Measurements from ENCODE around the gene KCTD5. TPM values are rescaled to one million over a fixed set of nuclear protein-coding genes. Genes with fewer than 3 reads are reported as not detected.

KCTD5 gene
- total and polyA plus RNA-seq, 2 experiments from 2014 or later, result 31.5 to 32.2 TPM

DNA sequence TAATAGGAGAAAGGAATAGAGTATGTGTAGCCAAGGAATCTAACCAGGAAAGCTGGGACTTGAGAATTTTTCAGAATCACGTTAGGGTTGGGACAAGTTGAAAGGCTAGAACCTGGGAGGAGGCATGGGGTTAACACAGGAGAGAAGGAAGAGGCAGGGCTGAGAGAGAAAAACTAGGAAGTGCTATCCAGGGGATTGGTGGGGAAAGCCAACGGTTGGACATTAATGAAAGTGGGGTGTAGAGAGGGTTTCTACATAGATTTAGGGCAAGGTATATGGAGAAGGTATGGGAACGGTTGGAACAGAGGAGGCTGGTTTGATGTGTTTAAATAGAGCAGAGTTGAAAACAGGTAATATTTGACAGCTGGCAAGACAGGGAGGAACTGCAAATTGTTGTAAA, 72.8 kb downstream of the KCTD5 start:
- WGBS (ENCODE audit: low lambda C conversion rate, missing lambda C conversion rate), result 36% methylated on average over 3 of the region's 3 CpGs
- Histone ChIP-seq H3K9me3 (ENCODE audit: low read depth) (no peaks in the 10 kb centered on the region), H3K9me2 (replicated peaks; ENCODE audit: insufficient read depth) (no peaks in the 10 kb centered on the region), H3K36me3 (replicated peaks; ENCODE audit: insufficient read depth, low read depth) (peaks cover 10% of the 10 kb centered on the region), H3K79me2 (peaks cover 87% of the 10 kb centered on the region), H3K4me3 (peak overlapping the region; percentile 52), H3K4me2 (peak overlapping the region; percentile 95), H2AFZ (no peak overlapping the region), H3K27me3 (no peaks in the 10 kb centered on the region), H4K20me1 (ENCODE audit: insufficient read depth, poor library complexity, severe bottlenecking) (peaks cover 72% of the 10 kb centered on the region), H3K27ac (no peak overlapping the region), H3K4me1 (ENCODE audit: insufficient read depth) (peaks cover 29% of the 10 kb centered on the region)
- no peak for DNase-seq (ENCODE audit: low spot score)
- TF ChIP-seq EZH2phosphoT487 (IDR thresholded peaks at IDR 0.05; ENCODE audit: low read depth, severe bottlenecking, unreplicated experiment) (no peak), EZH2 (IDR thresholded peaks at IDR 0.05; ENCODE audit: borderline replicate concordance) (no peak)
- TF ChIP-seq, protein P1, sequence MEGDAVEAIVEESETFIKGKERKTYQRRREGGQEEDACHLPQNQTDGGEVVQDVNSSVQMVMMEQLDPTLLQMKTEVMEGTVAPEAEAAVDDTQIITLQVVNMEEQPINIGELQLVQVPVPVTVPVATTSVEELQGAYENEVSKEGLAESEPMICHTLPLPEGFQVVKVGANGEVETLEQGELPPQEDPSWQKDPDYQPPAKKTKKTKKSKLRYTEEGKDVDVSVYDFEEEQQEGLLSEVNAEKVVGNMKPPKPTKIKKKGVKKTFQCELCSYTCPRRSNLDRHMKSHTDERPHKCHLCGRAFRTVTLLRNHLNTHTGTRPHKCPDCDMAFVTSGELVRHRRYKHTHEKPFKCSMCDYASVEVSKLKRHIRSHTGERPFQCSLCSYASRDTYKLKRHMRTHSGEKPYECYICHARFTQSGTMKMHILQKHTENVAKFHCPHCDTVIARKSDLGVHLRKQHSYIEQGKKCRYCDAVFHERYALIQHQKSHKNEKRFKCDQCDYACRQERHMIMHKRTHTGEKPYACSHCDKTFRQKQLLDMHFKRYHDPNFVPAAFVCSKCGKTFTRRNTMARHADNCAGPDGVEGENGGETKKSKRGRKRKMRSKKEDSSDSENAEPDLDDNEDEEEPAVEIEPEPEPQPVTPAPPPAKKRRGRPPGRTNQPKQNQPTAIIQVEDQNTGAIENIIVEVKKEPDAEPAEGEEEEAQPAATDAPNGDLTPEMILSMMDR (IDR thresholded peaks at IDR 0.05; ENCODE audit: poor library complexity), result no peak

DNA sequence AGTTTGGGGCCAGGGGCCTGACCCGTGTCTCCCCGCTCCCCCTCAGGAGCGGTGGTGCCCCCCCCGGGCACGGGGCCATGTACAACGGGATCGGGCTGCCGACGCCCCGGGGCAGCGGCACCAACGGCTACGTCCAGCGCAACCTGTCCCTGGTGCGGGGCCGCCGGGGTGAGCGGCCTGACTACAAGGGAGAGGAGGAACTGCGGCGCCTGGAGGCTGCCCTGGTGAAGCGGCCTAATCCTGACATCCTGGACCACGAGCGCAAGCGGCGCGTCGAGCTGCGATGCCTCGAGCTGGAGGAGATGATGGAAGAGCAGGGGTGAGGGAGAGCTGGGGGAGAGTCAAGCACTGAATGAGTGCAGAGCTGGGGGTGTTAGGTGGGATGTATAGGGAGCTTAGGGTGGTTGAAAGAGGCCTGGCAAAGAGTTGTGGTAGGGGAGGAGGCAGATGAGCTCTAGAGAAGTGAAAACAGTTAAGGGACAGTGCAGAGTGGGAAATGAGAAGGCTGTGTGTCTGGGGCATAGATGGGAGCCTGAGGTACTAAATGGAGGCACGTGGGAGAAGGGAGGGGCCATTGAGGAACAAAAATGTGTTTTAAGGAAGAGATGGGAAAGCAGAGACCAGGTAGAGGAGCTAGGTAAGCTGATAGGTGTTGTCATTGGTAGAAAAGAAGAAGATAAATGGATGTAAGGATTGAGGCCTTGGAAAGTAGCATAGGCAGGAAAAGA, 74.1 kb downstream of the KCTD5 start:
- H3K4me3 ChIP-seq, result no peak overlapping the region
- H3K79me2 ChIP-seq, result peaks cover 87% of the 10 kb centered on the region
- H4K20me1 ChIP-seq (ENCODE audit: insufficient read depth, poor library complexity, severe bottlenecking), result peaks cover 73% of the 10 kb centered on the region
- no peaks in the 10 kb centered on the region for H3K9me3 ChIP-seq (ENCODE audit: low read depth)
- H3K27me3 ChIP-seq, result no peaks in the 10 kb centered on the region
- no peak overlapping the region for H3K27ac ChIP-seq
- no peaks in the 10 kb centered on the region for H3K9me2 ChIP-seq (replicated peaks; ENCODE audit: insufficient read depth)
- H2AFZ ChIP-seq, result no peak overlapping the region
- TF ChIP-seq EZH2 (IDR thresholded peaks at IDR 0.05; ENCODE audit: borderline replicate concordance), result no peak
- no peak for TF ChIP-seq EZH2phosphoT487 (IDR thresholded peaks at IDR 0.05; ENCODE audit: low read depth, severe bottlenecking, unreplicated experiment)
- TF ChIP-seq, protein P1 (IDR thresholded peaks at IDR 0.05; ENCODE audit: poor library complexity), result no peak
- H3K36me3 ChIP-seq (replicated peaks; ENCODE audit: insufficient read depth, low read depth), result peaks cover 21% of the 10 kb centered on the region
- peak overlapping the region; percentile 95 for H3K4me2 ChIP-seq
- WGBS (ENCODE audit: low lambda C conversion rate, missing lambda C conversion rate), result 90% methylated on average over 13 of the region's 30 CpGs
- H3K4me1 ChIP-seq (ENCODE audit: insufficient read depth), result peaks cover 26% of the 10 kb centered on the region
- no peak for DNase-seq (ENCODE audit: low spot score)

DNA sequence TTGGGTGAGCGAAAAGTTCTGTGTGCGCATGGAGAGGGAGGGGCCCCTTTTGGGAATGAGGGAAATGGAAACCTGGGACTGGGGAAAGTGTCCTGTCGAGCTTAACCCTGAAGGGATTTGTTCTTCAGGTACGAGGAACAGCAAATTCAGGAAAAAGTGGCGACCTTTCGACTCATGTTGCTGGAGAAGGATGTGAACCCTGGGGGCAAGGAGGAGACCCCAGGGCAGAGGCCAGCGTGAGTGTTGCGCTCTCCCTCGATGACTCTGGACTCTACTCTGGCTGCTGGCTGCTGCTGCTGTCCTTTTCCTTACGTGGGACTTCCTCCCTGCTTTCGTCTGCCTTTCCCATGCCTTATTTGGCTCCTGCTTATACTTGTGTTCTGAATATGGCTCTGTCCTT, 75.0 kb downstream of the KCTD5 start:
- Histone ChIP-seq H3K36me3 (replicated peaks; ENCODE audit: insufficient read depth, low read depth) (peaks cover 21% of the 10 kb centered on the region), H3K27me3 (no peaks in the 10 kb centered on the region)

More for the DNA sequence above, 75.0 kb downstream of the KCTD5 start:
- Histone ChIP-seq H3K9me2 (replicated peaks; ENCODE audit: insufficient read depth) (no peaks in the 10 kb centered on the region), H3K27ac (no peak overlapping the region), H4K20me1 (ENCODE audit: insufficient read depth, poor library complexity, severe bottlenecking) (peaks cover 73% of the 10 kb centered on the region), H3K79me2 (peaks cover 95% of the 10 kb centered on the region), H3K4me3 (no peak overlapping the region), H3K4me2 (no peak overlapping the region), H3K4me1 (ENCODE audit: insufficient read depth) (peaks cover 21% of the 10 kb centered on the region), H2AFZ (no peak overlapping the region), H3K9me3 (ENCODE audit: low read depth) (no peaks in the 10 kb centered on the region)
- DNase-seq (ENCODE audit: low spot score), result no peak
- TF ChIP-seq, protein P1 (IDR thresholded peaks at IDR 0.05; ENCODE audit: poor library complexity), result no peak
- TF ChIP-seq EZH2phosphoT487 (IDR thresholded peaks at IDR 0.05; ENCODE audit: low read depth, severe bottlenecking, unreplicated experiment), result no peak
- no peak for TF ChIP-seq EZH2 (IDR thresholded peaks at IDR 0.05; ENCODE audit: borderline replicate concordance)
- WGBS (ENCODE audit: low lambda C conversion rate, missing lambda C conversion rate), result 89% methylated on average over 11 of the region's 11 CpGs

Other genes with a start within 250 kb of the KCTD5 start
- gene TEDC2, start 222.4 kb upstream of the KCTD5 start, total RNA-seq, result 6.2 and 7.6 TPM in 2 replicates
- gene TEDC2, start 222.4 kb upstream of the KCTD5 start, polyA plus RNA-seq, result 7.1 and 8.1 TPM in 2 replicates
- gene NTN3, start 211.2 kb upstream of the KCTD5 start, total RNA-seq, result 4.5 and 4.8 TPM in 2 replicates
- gene NTN3, start 211.2 kb upstream of the KCTD5 start, polyA plus RNA-seq, result 1.1 and 2.4 TPM in 2 replicates
- gene TBC1D24, start 207.4 kb upstream of the KCTD5 start, total RNA-seq, result 10.4 and 13.6 TPM in 2 replicates
- gene TBC1D24, start 207.4 kb upstream of the KCTD5 start, polyA plus RNA-seq, result 8.3 and 10.9 TPM in 2 replicates
- 81.4 and 89.8 TPM in 2 replicates for gene ATP6V0C, start 168.6 kb upstream of the KCTD5 start, total RNA-seq
- 375 and 385 TPM in 2 replicates for gene ATP6V0C, start 168.6 kb upstream of the KCTD5 start, polyA plus RNA-seq
- gene AMDHD2, start 162.2 kb upstream of the KCTD5 start, total RNA-seq, result 43.6 and 50.3 TPM in 2 replicates
- gene AMDHD2, start 162.2 kb upstream of the KCTD5 start, polyA plus RNA-seq, result 70.8 and 77.0 TPM in 2 replicates
- gene CEMP1, start 151.1 kb upstream of the KCTD5 start, total RNA-seq, result not detected in 2 replicates
- 11.1 and 21.6 TPM in 2 replicates for gene CEMP1, start 151.1 kb upstream of the KCTD5 start, polyA plus RNA-seq
- gene PDPK1, start 144.5 kb upstream of the KCTD5 start, total RNA-seq, result 29.8 and 34.5 TPM in 2 replicates
- gene PDPK1, start 144.5 kb upstream of the KCTD5 start, polyA plus RNA-seq, result 23.6 and 27.1 TPM in 2 replicates
- gene PRSS27, start 37.7 kb downstream of the KCTD5 start, total RNA-seq, result 1.4 and 4.3 TPM in 2 replicates
- 1.4 and 4.8 TPM in 2 replicates for gene PRSS27, start 37.7 kb downstream of the KCTD5 start, polyA plus RNA-seq
- gene SRRM2, start 70.1 kb downstream of the KCTD5 start, total RNA-seq, result 82.9 and 142 TPM in 2 replicates
- gene SRRM2, start 70.1 kb downstream of the KCTD5 start, polyA plus RNA-seq, result 403 and 666 TPM in 2 replicates
- 255 and 540 TPM in 2 replicates for gene ELOB, start 94.8 kb downstream of the KCTD5 start, total RNA-seq
- 627 and 642 TPM in 2 replicates for gene ELOB, start 94.8 kb downstream of the KCTD5 start, polyA plus RNA-seq
- 0.20 TPM in 1 of 2 replicates, not detected in the other for gene PRSS33, start 105.0 kb downstream of the KCTD5 start, total RNA-seq
- not detected in 2 replicates for gene PRSS33, start 105.0 kb downstream of the KCTD5 start, polyA plus RNA-seq
- not detected in 2 replicates for gene PRSS41, start 115.9 kb downstream of the KCTD5 start, total RNA-seq
- not detected in 2 replicates for gene PRSS41, start 115.9 kb downstream of the KCTD5 start, polyA plus RNA-seq
- not detected in 2 replicates for gene PRSS21, start 134.7 kb downstream of the KCTD5 start, total RNA-seq
- gene PRSS21, start 134.7 kb downstream of the KCTD5 start, polyA plus RNA-seq, result not detected in 2 replicates
- gene ZG16B, start 147.8 kb downstream of the KCTD5 start, total RNA-seq, result 4.3 and 5.4 TPM in 2 replicates
- gene ZG16B, start 147.8 kb downstream of the KCTD5 start, polyA plus RNA-seq, result 4.9 and 7.9 TPM in 2 replicates
- 50.0 and 60.2 TPM in 2 replicates for gene PRSS22, start 175.6 kb downstream of the KCTD5 start, total RNA-seq
- gene PRSS22, start 175.6 kb downstream of the KCTD5 start, polyA plus RNA-seq, result 66.3 and 100 TPM in 2 replicates
- gene FLYWCH2, start 200.7 kb downstream of the KCTD5 start, total RNA-seq, result 31.6 and 45.1 TPM in 2 replicates
- 33.1 and 40.0 TPM in 2 replicates for gene FLYWCH2, start 200.7 kb downstream of the KCTD5 start, polyA plus RNA-seq
- 11.7 and 14.6 TPM in 2 replicates for gene FLYWCH1, start 229.4 kb downstream of the KCTD5 start, total RNA-seq
- 16.9 and 17.1 TPM in 2 replicates for gene FLYWCH1, start 229.4 kb downstream of the KCTD5 start, polyA plus RNA-seq

Measured in hepatocyte (in vitro differentiated cells).